22Rv1 (cell line): ENCODE results near the gene SAC3D1.

Experiments
- CTCF ChIP-seq: fragments of 450-650 bp; IDR thresholded peaks from 2 replicates; pipeline ENCODE4 v1.5.1; 2017; ENCODE audit warnings: mild to moderate bottlenecking
- ZFX ChIP-seq: fragments of 450-650 bp; IDR thresholded peaks from 2 replicates; pipeline ENCODE4 v1.6.1; 2017; ENCODE audit warnings: antibody characterized with exemption, borderline replicate concordance

- no peak for TF ChIP-seq CTCF
- TF ChIP-seq ZFX: no peak
These were observed 36.4 kb downstream of the SAC3D1 start for GRCh38 chr11:65077451-65077850.
